Activated CD8-positive, alpha-beta memory T cell treated with anti-CD3 and anti-CD28 coated beads for 36 hours (primary cell): Measurements from ENCODE around the gene CACNB1. TPM values are rescaled to one million over a fixed set of nuclear protein-coding genes. Genes with fewer than 3 reads are reported as not detected.
"Not testable (repeated sequence)": the region's sequence is repeated elsewhere in the genome, so short reads cannot be mapped to it uniquely, and the experiment has no call there.

Experiments
- CTCF ChIA-PET: fragments of 350-600 bp; sonication (Branson Sonifier 250); formaldehyde crosslinking; loops from one replicate; lab custom pipeline; 2021; ENCODE audit warnings: antibody characterized with exemption; lab: Charles Lee
- POLR2A ChIA-PET: fragments of 350-600 bp; sonication (Branson Sonifier 250); formaldehyde crosslinking; loops from one replicate; lab custom pipeline; 2021; ENCODE audit warnings: antibody characterized with exemption; lab: Charles Lee
- total RNA-seq, 2 experiments: library from RNA; stranded (reverse); gene quantifications; one replicate each; pipeline ENCODE4 v1.2.3, GENCODE V29; 2021

Gene CACNB1
- total RNA-seq, 2 experiments from 2014 or later, result 16.9 to 17.4 TPM

DNA sequence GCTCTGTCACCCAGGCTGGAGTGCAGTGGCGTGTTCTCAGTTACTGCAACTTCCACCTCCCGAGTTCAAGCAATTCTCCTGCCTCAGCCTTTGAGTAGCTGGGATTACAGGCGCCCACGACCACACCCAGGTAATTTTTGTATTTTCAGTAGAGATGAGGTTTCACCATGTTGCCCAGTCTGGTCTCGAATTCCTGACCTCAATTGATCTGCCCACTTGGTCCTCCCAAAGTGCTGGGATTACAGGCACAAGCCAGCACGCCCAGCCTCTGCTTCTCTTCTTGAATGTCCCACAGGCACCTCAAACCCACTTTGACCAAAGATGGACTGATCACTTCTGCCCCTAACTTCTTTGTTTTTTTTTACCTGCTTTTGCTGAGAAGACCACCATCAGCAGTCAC lies 26.9 kb downstream of the CACNB1 start:
- POLR2A ChIA-PET, result interaction anchor here (0.6 kb wide), 2 partner anchors 370 to 1416 kb away, joined by 3 to 4 read pairs; no protein-coding TSS in a partner anchor
- CTCF ChIA-PET, result interaction anchor here (0.6 kb wide), 1 partner anchor 112 kb away, joined by 4 read pairs; no protein-coding TSS in a partner anchor

DNA sequence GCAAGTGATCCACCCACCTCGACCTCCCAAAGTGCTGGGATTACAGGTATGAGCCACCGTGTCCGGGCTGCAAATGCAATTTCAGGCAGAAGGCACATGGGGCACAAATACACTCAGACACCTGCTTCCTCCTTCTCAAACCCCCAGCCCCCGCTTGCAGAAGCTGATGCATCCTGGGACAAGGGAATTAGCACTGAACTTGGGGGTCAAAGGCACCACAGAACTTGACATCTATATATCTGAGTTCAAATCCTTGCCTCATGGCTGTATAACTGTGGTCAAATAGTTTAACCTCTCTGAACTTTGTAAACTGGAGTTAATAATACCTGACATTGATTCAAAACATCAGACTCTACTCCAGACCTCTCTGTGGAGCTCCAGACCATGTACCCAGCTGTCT lies 27.4 kb downstream of the CACNB1 start:
- POLR2A ChIA-PET, result interaction anchor here (0.6 kb wide), 1 partner anchor 1415 kb away, joined by 4 read pairs; no protein-coding TSS in a partner anchor
- CTCF ChIA-PET, result interaction anchor here (0.6 to 1.3 kb wide), 2 partner anchors 74 to 111 kb away, joined by 4 read pairs; no protein-coding TSS in a partner anchor

DNA sequence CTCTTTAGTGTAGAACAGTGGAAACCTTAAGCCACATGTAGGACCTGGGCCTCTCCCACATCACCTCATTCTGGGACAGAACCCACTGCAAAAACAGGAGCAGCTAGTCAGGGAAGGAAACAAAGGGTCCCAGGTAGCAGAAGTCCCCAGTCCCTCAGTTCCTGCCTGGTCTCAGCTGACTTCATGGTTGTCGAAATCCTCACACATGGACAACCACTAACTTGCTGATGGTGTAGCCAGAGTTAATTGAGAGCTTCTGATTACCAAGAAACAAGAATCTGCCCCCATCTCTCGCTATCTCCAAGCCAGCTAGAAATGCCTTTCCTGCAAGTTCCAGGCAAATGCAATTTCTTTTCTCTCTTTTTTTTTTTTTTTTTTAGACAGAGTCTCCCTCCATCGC lies 28.0 kb downstream of the CACNB1 start:
- CTCF ChIA-PET, result interaction anchor here (0.7 to 1.3 kb wide), 2 partner anchors 75 to 820 kb away, joined by 4 read pairs; no protein-coding TSS in a partner anchor
- POLR2A ChIA-PET, result interaction anchor here (0.6 kb wide), 1 partner anchor 14 kb away, joined by 3 read pairs; no protein-coding TSS in a partner anchor

DNA sequence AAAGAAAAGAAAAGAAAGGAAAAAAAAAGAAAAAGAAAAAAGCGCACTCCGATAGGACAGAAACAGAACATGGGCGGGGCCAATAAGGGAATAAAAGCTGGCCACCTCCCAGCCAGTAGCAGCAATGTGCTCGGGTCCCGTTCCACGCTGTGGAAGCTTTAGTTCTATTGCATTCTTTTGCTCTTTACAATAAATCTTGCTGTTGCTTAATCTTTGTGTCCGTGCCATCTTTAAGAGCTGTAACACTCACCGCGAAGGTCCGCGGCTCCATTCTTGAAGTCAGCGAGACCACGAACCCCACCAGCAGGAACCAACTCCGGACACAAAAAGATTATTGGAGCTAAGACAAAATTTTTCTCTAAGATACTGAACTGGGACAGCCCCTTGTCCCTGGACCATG lies 28.4 kb downstream of the CACNB1 start:
- POLR2A ChIA-PET, result interaction anchor here (0.6 kb wide), 1 partner anchor 14 kb away, joined by 3 read pairs; no protein-coding TSS in a partner anchor
- CTCF ChIA-PET, result interaction anchor here (0.7 to 1.3 kb wide), 5 partner anchors 16 to 819 kb away, joined by 3 to 4 read pairs (median 4); no protein-coding TSS in a partner anchor

GRCh38 chr17:39168503-39168902 lies 29.0 kb downstream of the CACNB1 start:
- CTCF ChIA-PET, result interaction anchor here (0.7 to 1.4 kb wide), 5 partner anchors 9 to 321 kb away, joined by 3 to 7 read pairs (median 4); no protein-coding TSS in a partner anchor
- POLR2A ChIA-PET, result not testable (repeated sequence)

DNA sequence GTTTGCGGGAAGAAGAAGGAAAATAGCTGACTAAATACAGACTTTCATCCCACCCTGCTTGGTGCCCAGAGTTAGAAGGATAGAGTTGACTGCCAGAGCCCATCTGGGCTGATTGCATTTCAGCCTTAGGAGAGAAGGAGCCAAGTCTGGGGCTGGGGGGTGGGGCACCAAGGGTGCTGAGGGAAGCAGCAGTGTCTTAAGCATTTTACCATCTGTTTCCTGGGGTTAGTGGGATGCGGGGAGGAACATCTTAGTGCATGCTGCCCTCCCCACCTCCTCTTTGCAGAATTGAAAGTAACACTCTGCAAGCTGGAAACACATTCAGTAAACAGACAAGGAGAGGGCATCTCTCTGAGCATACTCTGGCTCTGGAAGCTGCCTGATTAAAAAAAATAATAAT lies 30.0 kb downstream of the CACNB1 start:
- CTCF ChIA-PET, result interaction anchor here (0.6 to 4.1 kb wide), 6 partner anchors 8 to 353 kb away, joined by 3 to 64 read pairs (median 5); partner anchors contain the start of gene PLXDC1
- POLR2A ChIA-PET, result no interaction called here

DNA sequence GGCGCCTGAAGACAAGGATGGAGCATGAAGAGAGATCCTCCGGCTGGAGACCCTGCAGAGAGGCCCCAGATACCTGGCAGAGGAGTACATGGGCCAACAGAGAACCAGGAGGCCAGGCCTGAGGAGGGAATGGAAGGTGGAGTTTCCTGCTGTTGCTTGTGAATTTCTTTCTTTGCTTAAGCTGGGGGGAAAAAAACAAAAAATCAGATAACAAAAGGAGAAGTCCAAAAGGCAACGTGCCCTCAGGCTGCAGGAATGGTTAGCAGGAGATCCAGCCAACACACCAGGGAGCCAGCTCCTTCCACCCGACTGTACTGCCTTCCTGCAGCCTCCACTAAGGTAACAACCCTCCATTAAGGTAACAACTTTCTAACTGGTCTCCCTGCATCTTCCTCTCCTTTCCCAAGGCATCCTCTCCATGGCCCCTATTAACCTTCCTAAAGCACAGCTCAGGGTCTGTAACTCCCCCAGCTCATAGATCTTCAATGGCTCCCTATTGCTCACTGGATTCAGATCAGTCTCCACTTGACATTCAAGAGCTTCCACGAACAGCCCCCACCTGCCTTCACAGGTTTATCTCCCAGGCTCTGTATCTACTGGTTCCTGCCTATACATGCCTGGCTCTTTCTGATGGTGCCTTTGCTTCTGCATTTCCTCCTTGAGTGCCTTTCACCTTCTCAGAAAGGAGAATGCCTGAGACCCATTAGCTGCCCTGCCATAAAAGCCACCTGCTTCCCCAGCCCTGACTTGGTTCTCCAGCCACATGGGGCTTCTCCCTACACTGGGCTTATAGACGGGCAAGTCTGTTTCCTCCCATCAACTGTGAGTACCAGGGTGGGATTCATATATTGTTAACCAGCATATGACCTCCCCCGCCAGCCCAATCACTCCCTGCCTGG lies 30.8 kb downstream of the CACNB1 start:
- ChIA-PET POLR2A (no interaction called here), CTCF (interaction anchor here (1.1 to 4.1 kb wide), 6 partner anchors 8 to 183 kb away, joined by 3 to 64 read pairs (median 9); partner anchors contain the start of genes PLXDC1 and RPL19)

- ChIA-PET POLR2A (no interaction called here), CTCF (interaction anchor here (0.6 to 4.1 kb wide), 8 partner anchors 9 to 197 kb away, joined by 4 to 64 read pairs (median 4); partner anchors contain the start of genes PLXDC1 and RPL19)
Observed at GRCh38 chr17:39165841-39166349, 31.6 kb downstream of the CACNB1 start, which contains the start of gene ARL5C. TSS of gene ARL5C (minus strand) at chr17:39166161. CDS start at chr17:39165760, 401 bp downstream.

GRCh38 chr17:39165178-39165840 lies 32.2 kb downstream of the CACNB1 start:
- ChIA-PET CTCF (interaction anchor here (0.6 to 4.1 kb wide), 34 partner anchors 9 to 382 kb away, joined by 3 to 64 read pairs (median 4); partner anchors contain the start of genes PLXDC1, RPL19 and RPL23), POLR2A (interaction anchor here (1.2 to 1.3 kb wide), 3 partner anchors 9 to 21 kb away, joined by 3 to 9 read pairs (median 6); no protein-coding TSS in a partner anchor)

DNA sequence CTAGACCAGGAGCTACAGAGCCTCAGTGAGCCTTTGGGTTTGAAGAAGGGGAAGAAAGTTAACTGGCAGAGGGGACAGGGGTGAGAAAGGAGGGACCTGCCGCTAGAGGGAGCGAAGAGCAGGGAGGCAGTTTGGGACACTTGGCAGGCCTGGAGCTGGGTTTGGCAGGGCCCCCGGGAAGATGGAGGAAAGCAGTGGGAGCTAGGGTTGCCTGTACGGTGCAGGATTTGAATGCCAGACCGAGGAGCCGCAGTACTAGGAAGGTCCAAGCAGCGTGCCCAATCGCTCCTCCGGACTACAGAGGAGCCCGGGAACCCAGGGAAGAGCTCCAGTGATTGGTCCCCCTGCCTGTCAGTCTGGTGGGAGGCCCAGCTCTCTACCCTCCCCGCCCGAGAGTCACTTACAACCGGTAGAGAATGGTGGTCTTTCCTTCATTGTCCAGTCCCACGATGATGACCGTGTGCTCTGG lies 32.8 kb downstream of the CACNB1 start:
- CTCF ChIA-PET, result interaction anchor here (0.6 to 4.1 kb wide), 34 partner anchors 9 to 383 kb away, joined by 3 to 64 read pairs (median 4); partner anchors contain the start of genes PLXDC1, RPL19 and RPL23
- POLR2A ChIA-PET, result interaction anchor here (1.2 to 1.3 kb wide), 3 partner anchors 10 to 22 kb away, joined by 3 to 9 read pairs (median 6); no protein-coding TSS in a partner anchor

- ChIA-PET POLR2A (no interaction called here), CTCF (interaction anchor here (2.2 to 3.3 kb wide), 2 partner anchors 13 to 83 kb away, joined by 5 to 11 read pairs; no protein-coding TSS in a partner anchor)
Observed at GRCh38 chr17:39161962-39162361, 35.5 kb downstream of the CACNB1 start.

GRCh38 chr17:39158623-39159022 lies 38.8 kb downstream of the CACNB1 start:
- POLR2A ChIA-PET, result interaction anchor here (0.6 kb wide), 1 partner anchor 14 kb away, joined by 5 read pairs; no protein-coding TSS in a partner anchor
- CTCF ChIA-PET, result interaction anchor here (1.0 to 2.1 kb wide), 2 partner anchors 9 to 16 kb away, joined by 3 to 7 read pairs; no protein-coding TSS in a partner anchor

GRCh38 chr17:39156491-39156890 lies 41.0 kb downstream of the CACNB1 start:
- ChIA-PET CTCF (interaction anchor here (1.2 kb wide), 2 partner anchors 8 to 18 kb away, joined by 3 to 4 read pairs; no protein-coding TSS in a partner anchor), POLR2A (no interaction called here)

GRCh38 chr17:39155654-39156053 lies 41.8 kb downstream of the CACNB1 start:
- ChIA-PET POLR2A (no interaction called here), CTCF (interaction anchor here (1.2 kb wide), 1 partner anchor 9 kb away, joined by 4 read pairs; no protein-coding TSS in a partner anchor)

GRCh38 chr17:39153599-39154051 lies 43.8 kb downstream of the CACNB1 start:
- POLR2A ChIA-PET, result interaction anchor here (1.4 to 1.9 kb wide), 3 partner anchors 11 to 284 kb away, joined by 4 to 9 read pairs (median 9); partner anchors contain the start of genes LASP1 and RPL19
- CTCF ChIA-PET, result interaction anchor here (0.6 to 5.3 kb wide), 28 partner anchors 9 to 649 kb away, joined by 3 to 64 read pairs (median 5); partner anchors contain the start of genes ARL5C, LASP1, LASP1NB and RPL23

DNA sequence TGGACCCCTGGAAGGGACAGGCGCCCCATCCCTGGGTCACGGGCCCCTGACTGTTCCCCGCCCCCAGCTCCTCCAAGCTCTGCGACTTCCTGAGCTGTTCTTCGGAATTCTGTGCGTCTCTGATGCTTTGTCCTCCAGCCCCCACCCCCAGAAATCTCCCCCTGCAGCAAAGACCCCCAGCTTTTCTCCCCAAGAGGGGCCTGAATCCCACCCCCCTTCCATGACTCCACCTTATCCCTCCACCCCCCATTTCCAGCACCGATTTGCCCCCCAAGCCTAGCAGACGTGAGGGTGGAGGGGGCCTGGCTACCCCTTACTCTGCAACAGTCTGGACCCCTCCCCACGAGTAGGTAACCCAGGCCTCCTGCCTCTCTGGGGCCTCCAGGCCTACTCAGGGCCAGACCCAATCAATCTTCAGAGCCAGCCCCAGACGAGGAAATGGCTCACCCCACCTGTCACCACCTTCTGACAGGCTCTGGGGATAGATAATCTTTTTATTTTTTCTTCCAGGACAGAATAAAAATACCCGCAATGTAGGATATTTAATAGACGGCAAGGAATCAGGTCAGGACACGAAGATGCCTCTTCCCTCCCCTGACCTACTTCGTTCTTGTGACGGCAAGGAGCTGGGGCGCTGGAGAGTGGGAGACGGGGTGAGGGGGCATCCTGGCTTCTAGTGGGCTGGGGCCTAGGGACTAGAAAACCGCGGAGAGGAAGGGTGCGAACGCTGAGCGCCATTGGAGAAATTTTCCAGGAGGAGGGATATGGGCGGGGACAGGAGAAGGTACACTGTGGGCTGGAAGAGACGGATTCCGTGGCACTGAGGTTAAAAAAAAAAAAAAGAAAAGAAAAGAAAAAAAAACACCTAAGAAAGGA lies 45.3 kb downstream of the CACNB1 start:
- CTCF ChIA-PET, result interaction anchor here (0.5 to 5.3 kb wide), 27 partner anchors 8 to 594 kb away, joined by 3 to 64 read pairs (median 4); partner anchors contain the start of genes ARL5C, LASP1 and LASP1NB

More for the DNA sequence above, 45.3 kb downstream of the CACNB1 start:
- POLR2A ChIA-PET, result interaction anchor here (0.6 to 1.9 kb wide), 5 partner anchors 13 to 283 kb away, joined by 3 to 9 read pairs (median 4); partner anchors contain the start of gene LASP1
